H1 (cell line): ENCODE results near the gene TSEN54.

Experiments
- CBX5 ChIP-seq: fragments of 300-800, 300-1000 bp; sonication (generic); IDR thresholded peaks from 2 replicates; pipeline ENCODE4 v1.7.1; 2016; ENCODE audit warnings: antibody characterized with exemption, low read length, low read depth
- CTCF ChIP-seq, 3 experiments: IDR thresholded peaks; 1 replicate in 2 of 3; 2 replicates in 1 of 3; pipeline versions ENCODE4 v1.5.1 to v1.6.1; 2011; ENCODE audit warnings: low read length in 3 of 3, mild to moderate bottlenecking in 3 of 3, inconsistent platforms in 2 of 3, low read depth in 1 of 3, moderate library complexity in 1 of 3; ENCODE audit not compliant: insufficient read depth in 1 of 3; ENCODE audit errors: control extremely low read depth in 1 of 3
- EZH2 ChIP-seq: fragments of 200-600 bp; sonication (generic); IDR thresholded peaks from 2 replicates; pipeline ENCODE4 v1.7.1; 2012; ENCODE audit warnings: low read depth, mild to moderate bottlenecking, moderate library complexity, low read length, inconsistent platforms; ENCODE audit not compliant: severe bottlenecking
- POLR2A ChIP-seq, 2 experiments: IDR thresholded peaks; 1 replicate in 1 of 2; 2 replicates in 1 of 2; pipeline ENCODE4 v1.6.1; 2011; ENCODE audit warnings: low read depth in 2 of 2, low read length in 2 of 2, mild to moderate bottlenecking in 2 of 2; ENCODE audit errors: control extremely low read depth in 1 of 2
- TAF1 ChIP-seq: IDR thresholded peaks from 2 replicates; pipeline ENCODE4 v1.6.1; 2011; ENCODE audit warnings: mild to moderate bottlenecking, low read depth, low read length
- USF2 ChIP-seq: IDR thresholded peaks from 2 replicates; pipeline ENCODE4 v1.6.1; 2011; ENCODE audit warnings: low read length, improper control_type of control experiment
- ZNF274 ChIP-seq: IDR thresholded peaks from 2 replicates; pipeline ENCODE4 v1.7.0; 2012; ENCODE audit warnings: low read length, borderline replicate concordance; ENCODE audit errors: extremely low read depth

GRCh38 chr17:75490173-75490743 lies 26.1 kb upstream of the TSEN54 start:
- no peak for TF ChIP-seq USF2
- no peak for TF ChIP-seq CTCF (IDR thresholded peaks at IDR 0.05; ENCODE audit: control extremely low read depth in 1 of 3, insufficient read depth in 1 of 3, low read depth in 1 of 3, low read length in 3 of 3)
- no peak for TF ChIP-seq POLR2A (IDR thresholded peaks at IDR 0.05; ENCODE audit: control extremely low read depth in 1 of 2, low read depth in 2 of 2, low read length in 2 of 2)
- no peak for TF ChIP-seq TAF1
- no peak for TF ChIP-seq EZH2
- TF ChIP-seq CBX5 = no peak
- TF ChIP-seq ZNF274 = no peak
